Fibroblast of lung (primary cell): ENCODE data around the gene BSND. TPM values are rescaled to one million over a fixed set of nuclear protein-coding genes. Genes with fewer than 3 reads are reported as not detected.
A peak's percentile ranks its signal among the peaks of the same experiment; 100 is the strongest.

ENCODE experiments used
- DNase-seq, 2 donors: peaks; one replicate each; pipeline versions ENCODE4 v3.0.0 to v3.0.0-alpha.2; 2010; ENCODE audit warnings: low read depth in 2 of 2
- H2AFZ ChIP-seq: 2 replicates; pipeline ENCODE4 v1.5.1; 2012; ENCODE audit warnings: low read length, control low read depth, inconsistent platforms
- H3K27ac ChIP-seq: 2 replicates; pipeline ENCODE4 v1.5.1; 2011; ENCODE audit warnings: low read length, control low read depth; ENCODE audit not compliant: insufficient read depth
- H3K27me3 ChIP-seq: 2 replicates; pipeline ENCODE4 v1.5.1; 2011; ENCODE audit warnings: mild to moderate bottlenecking, low read length; ENCODE audit not compliant: control insufficient read depth, insufficient read depth
- H3K36me3 ChIP-seq: 2 replicates; pipeline ENCODE4 v1.5.1; 2011; ENCODE audit warnings: low read length; ENCODE audit not compliant: control insufficient read depth, insufficient read depth
- H3K4me1 ChIP-seq: 2 replicates; pipeline ENCODE4 v1.5.1; 2011; ENCODE audit warnings: low read length; ENCODE audit not compliant: control insufficient read depth, insufficient read depth; ENCODE audit errors: extremely low read depth
- H3K4me2 ChIP-seq: 2 replicates; pipeline ENCODE4 v1.5.1; 2011; ENCODE audit warnings: low read length, control low read depth; ENCODE audit not compliant: insufficient read depth; ENCODE audit errors: extremely low read depth
- H3K4me3 ChIP-seq, 4 experiments: fragments of 200-600 bp in 1 of 4; sonication (generic) in 1 of 4; replicated peaks in 1 of 4; 2 replicates each; pipeline ENCODE4 v1.5.1; 2011 to 2016; ENCODE audit warnings: low read length in 4 of 4, low read depth in 3 of 4, mild to moderate bottlenecking in 3 of 4, control low read depth in 2 of 4, inconsistent platforms in 1 of 4, mixed read lengths in 1 of 4; ENCODE audit not compliant: insufficient read depth in 1 of 4; ENCODE audit errors: control extremely low read depth in 1 of 4
- H3K79me2 ChIP-seq: 2 replicates; pipeline ENCODE4 v1.5.1; 2012; ENCODE audit warnings: mild to moderate bottlenecking, low read length, inconsistent platforms; ENCODE audit not compliant: control insufficient read depth, insufficient read depth
- H3K9ac ChIP-seq: 2 replicates; pipeline ENCODE4 v1.5.1; 2011; ENCODE audit warnings: mild to moderate bottlenecking, low read length, control low read depth; ENCODE audit not compliant: insufficient read depth
- H3K9me3 ChIP-seq: 2 replicates; pipeline ENCODE4 v1.5.1; 2012; ENCODE audit warnings: low read depth, low read length; ENCODE audit not compliant: control insufficient read depth, insufficient read depth
- H4K20me1 ChIP-seq: 2 replicates; pipeline ENCODE4 v1.5.1; 2011; ENCODE audit warnings: low read length; ENCODE audit not compliant: control insufficient read depth, insufficient read depth; ENCODE audit errors: extremely low read depth
- EZH2 ChIP-seq: IDR thresholded peaks from 2 replicates; pipeline ENCODE4 v1.5.1; 2012; ENCODE audit warnings: low read length, control low read depth, mild to moderate bottlenecking; ENCODE audit errors: missing control alignments
- polyA plus RNA-seq, 2 donors: library from polyadenylated mRNA; depleted of rRNA in 1 of 2; stranded (reverse) in 1 of 2; unstranded in 1 of 2; fragments of >200 nt; gene quantifications; 2 replicates each; pipeline ENCODE4 v1.2.1, GENCODE V29; 2011 to 2012; ENCODE audit warnings: missing spikeins in 1 of 2
- total RNA-seq: library from RNA; depleted of rRNA; stranded (reverse); fragments of >200 nt; gene quantifications from 2 replicates; pipeline ENCODE4 v1.2.1, GENCODE V29; 2014
- TF ChIP-seq, protein P1 (sequence below), 2 donors: IDR thresholded peaks in 1 of 2; conservative IDR thresholded peaks in 1 of 2; 1 replicate in 1 of 2; 2 replicates in 1 of 2; pipeline ENCODE4 v1.5.1; 2011 to 2012; ENCODE audit warnings: low read length in 2 of 2, control low read depth in 1 of 2, inconsistent platforms in 1 of 2, low read depth in 1 of 2, mild to moderate bottlenecking in 1 of 2

The BSND gene
- total and polyA plus RNA-seq, 2 donors (not counting 1 experiment from before 2014, with no cell fraction given) = not detected

DNA sequence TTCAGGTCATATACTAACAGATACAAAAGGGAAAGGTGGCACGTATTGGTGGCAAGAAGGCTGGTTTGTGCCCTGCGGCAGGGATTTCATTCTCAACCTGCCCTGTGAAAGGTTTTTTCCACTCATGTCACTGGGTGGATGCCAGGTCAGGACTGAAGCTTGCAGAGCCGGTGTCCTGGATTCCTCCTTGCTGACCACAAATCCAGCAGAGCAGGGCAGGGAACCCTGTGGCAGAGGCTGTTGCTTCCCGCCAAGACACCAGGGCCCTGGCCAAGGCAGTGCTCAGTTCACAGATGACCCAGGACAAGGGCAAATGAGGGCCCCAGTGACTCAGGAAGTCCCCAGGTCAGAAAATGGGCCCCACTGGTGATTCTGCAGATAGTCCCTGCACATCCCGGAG is 16.4 kb downstream of the BSND start:
- no peaks in the 10 kb centered on the region for H3K79me2 ChIP-seq
- no peak overlapping the region for H3K9ac ChIP-seq
- no peaks in the 10 kb centered on the region for H3K9me3 ChIP-seq
- DNase-seq = peak in 1 of 2 donors; percentile 18
- H3K4me3 ChIP-seq = no peak overlapping the region
- no peak overlapping the region for H3K27ac ChIP-seq
- no peaks in the 10 kb centered on the region for H4K20me1 ChIP-seq
- peaks cover 29% of the 10 kb centered on the region for H3K27me3 ChIP-seq
- H3K36me3 ChIP-seq = no peaks in the 10 kb centered on the region
- no peak overlapping the region for H2AFZ ChIP-seq
- TF ChIP-seq EZH2 = no peak
- TF ChIP-seq, protein P1, sequence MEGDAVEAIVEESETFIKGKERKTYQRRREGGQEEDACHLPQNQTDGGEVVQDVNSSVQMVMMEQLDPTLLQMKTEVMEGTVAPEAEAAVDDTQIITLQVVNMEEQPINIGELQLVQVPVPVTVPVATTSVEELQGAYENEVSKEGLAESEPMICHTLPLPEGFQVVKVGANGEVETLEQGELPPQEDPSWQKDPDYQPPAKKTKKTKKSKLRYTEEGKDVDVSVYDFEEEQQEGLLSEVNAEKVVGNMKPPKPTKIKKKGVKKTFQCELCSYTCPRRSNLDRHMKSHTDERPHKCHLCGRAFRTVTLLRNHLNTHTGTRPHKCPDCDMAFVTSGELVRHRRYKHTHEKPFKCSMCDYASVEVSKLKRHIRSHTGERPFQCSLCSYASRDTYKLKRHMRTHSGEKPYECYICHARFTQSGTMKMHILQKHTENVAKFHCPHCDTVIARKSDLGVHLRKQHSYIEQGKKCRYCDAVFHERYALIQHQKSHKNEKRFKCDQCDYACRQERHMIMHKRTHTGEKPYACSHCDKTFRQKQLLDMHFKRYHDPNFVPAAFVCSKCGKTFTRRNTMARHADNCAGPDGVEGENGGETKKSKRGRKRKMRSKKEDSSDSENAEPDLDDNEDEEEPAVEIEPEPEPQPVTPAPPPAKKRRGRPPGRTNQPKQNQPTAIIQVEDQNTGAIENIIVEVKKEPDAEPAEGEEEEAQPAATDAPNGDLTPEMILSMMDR (conservative IDR thresholded peaks at IDR 0.05 in 1 of 2, IDR thresholded peaks at IDR 0.05 in 1 of 2; ENCODE audit: low read depth in 1 of 2, low read length in 2 of 2) = no peak
- H3K4me2 ChIP-seq = no peak overlapping the region
- no peaks in the 10 kb centered on the region for H3K4me1 ChIP-seq

DNA sequence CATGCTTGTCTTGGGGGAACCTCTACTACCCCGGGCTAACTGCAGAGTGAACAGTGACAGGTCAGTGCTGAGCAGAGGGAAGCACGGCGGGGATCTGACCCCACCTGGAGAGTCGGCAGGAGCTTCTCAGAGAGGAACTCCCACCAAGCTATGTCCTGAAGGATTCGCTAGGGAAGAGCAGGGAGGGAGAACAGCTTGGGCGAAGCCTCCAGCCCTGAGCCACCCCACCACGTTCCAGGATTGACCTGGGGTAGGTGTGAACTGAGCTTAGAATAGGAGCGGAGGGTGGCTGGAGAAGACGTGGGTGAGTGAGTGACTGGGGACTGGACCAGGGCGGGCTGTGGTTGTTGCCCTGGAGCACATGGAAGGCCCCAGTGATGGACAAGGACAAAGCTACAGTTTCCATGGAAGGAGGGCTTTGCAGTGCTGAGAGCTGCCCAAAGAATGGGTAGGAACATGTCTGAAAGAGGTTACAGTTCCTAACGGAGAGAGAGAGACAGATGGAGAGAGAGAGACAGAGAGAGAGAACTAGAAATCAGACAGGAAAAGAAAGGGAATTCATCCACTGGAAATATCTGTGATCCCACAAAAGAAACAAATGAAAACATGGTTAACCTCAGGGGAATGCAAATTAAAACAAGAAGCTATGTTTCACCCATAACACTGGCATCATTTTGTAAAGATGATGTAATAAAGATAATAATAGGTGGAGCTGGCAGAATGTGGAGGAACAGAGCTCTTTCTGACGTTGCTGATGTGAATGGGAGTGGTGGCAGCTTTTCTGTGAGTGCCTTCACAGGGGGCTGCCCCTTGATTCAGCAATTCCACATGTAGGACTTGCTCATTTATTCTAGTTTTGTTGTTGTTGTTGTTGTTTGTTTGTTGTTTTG is 17.2 kb downstream of the BSND start:
- Histone ChIP-seq H3K9me3 (no peaks in the 10 kb centered on the region), H3K36me3 (no peaks in the 10 kb centered on the region), H3K79me2 (no peaks in the 10 kb centered on the region), H4K20me1 (no peaks in the 10 kb centered on the region), H3K4me3 (no peak overlapping the region), H3K27me3 (peaks cover 33% of the 10 kb centered on the region), H3K9ac (no peak overlapping the region), H3K4me1 (no peaks in the 10 kb centered on the region), H3K4me2 (no peak overlapping the region), H2AFZ (no peak overlapping the region), H3K27ac (no peak overlapping the region)
- TF ChIP-seq EZH2 = no peak
- TF ChIP-seq, protein P1 (conservative IDR thresholded peaks at IDR 0.05 in 1 of 2, IDR thresholded peaks at IDR 0.05 in 1 of 2; ENCODE audit: low read depth in 1 of 2, low read length in 2 of 2) = no peak
- peak in 1 of 2 donors; percentile 77 for DNase-seq

DNA sequence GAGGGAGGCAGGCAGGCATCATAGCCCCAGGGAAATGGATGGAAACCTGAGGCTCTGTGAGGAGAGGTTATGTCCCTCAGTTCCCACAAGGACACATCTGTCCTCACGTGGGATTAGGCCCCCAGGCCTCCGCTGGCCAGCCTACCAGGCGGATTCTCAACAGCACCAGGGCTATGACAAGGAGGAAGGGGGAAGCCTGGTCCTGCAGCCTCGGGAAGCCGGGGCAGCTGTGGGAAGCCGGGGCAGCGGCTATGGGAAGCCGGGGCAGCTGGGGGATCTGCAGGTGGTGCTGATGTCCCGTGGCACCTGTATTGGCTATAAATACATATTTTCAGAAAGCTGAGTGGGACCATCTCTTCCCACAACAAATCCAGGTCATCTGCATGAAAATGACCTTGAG is 19.7 kb downstream of the BSND start:
- H3K4me2 ChIP-seq = no peak overlapping the region
- no peaks in the 10 kb centered on the region for H4K20me1 ChIP-seq
- no peak overlapping the region for H3K27ac ChIP-seq
- H3K79me2 ChIP-seq = no peaks in the 10 kb centered on the region
- no peak for TF ChIP-seq EZH2
- TF ChIP-seq, protein P1 (conservative IDR thresholded peaks at IDR 0.05 in 1 of 2, IDR thresholded peaks at IDR 0.05 in 1 of 2; ENCODE audit: low read depth in 1 of 2, low read length in 2 of 2) = no peak
- H2AFZ ChIP-seq = no peak overlapping the region
- no peaks in the 10 kb centered on the region for H3K36me3 ChIP-seq
- no peak for DNase-seq
- no peak overlapping the region for H3K4me3 ChIP-seq
- peaks cover 29% of the 10 kb centered on the region for H3K27me3 ChIP-seq
- no peaks in the 10 kb centered on the region for H3K9me3 ChIP-seq
- no peaks in the 10 kb centered on the region for H3K4me1 ChIP-seq
- no peak overlapping the region for H3K9ac ChIP-seq
